ENCODE data around the gene ZHX3.

The ZHX3 gene

DNA sequence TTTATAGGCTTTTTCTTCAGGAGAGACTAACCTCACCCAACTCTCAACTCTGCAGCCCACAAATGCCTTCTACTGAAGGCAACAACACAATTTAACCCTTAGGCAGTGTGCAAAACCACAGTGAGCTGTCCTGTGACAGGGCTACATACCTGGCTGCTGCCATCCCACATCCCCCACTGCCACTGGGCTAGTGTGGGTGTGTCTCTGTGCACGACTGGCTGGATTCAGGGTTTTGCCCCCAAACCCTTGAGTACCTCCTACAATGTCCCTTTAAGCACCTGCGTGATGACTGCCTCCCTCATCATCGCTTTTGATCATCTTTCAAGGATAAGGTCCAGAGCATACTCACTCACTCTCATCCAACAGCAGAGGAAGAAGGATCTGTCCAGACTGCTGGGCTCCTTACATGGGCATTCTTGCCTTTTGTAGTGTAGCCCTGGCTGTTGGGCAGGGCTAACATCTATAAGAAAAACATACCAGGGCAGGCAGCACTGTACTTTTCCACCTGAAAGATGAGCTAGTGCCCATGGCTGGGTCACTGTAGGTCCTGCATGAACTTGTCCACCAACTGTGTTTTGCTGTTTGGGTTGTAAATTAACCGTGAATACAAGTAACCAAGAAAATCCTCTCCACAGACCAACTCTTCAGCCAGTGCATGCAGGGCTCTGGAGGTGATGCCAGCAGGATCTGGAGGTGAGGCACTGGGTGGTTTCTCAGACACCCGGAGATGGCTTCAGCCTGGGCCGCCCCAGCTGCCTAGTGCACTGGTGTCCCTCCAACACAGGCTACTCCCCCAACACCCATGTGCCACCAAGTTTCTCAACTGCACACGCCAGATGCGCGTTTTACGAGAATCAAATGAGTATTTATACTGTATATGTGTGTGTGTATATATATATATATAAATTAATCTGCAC lies 135.0 kb downstream of the ZHX3 start:
- DNase-seq, result no peak

GRCh38 chr20:41181567-41181966 lies 136.0 kb downstream of the ZHX3 start:
- DNase-seq, result no peak

DNA sequence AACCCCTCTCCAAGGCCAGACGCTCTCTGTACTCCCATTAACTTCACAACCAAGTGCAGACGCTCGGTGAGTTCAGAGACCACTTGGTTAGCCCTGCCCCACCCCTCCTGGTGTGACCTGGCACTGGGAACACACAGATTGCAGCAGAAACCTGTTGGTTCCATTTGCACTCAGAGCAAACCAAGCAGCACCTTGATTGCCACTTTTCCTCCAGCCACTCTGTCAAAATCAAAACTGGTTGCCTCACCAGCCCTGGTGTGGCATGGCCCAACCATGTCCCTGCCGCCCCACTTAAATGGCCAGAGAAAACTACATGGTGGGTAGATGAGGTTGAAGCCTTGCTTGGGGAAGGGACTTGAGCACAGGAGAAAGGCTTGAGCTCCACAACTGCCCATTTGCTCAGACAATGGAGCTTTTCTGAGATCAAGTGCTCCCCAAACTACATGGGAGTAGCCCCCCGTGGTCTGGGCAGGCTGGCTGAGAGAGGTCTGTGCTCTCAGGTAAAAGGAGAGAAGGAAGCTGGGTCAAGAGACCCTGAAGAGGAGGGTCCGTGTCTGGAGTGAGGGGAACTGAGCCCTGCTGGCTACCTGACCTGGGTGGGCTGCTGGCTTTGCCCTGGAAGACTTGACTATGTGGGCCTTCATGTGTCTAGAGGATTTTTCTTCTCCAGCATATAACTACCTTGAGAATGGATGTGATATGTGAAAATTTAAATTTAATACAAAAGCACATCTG lies 136.8 kb downstream of the ZHX3 start:
- no peak for DNase-seq

- DNase-seq, result no peak
These were observed 137.6 kb downstream of the ZHX3 start for GRCh38 chr20:41179961-41180360.

DNA sequence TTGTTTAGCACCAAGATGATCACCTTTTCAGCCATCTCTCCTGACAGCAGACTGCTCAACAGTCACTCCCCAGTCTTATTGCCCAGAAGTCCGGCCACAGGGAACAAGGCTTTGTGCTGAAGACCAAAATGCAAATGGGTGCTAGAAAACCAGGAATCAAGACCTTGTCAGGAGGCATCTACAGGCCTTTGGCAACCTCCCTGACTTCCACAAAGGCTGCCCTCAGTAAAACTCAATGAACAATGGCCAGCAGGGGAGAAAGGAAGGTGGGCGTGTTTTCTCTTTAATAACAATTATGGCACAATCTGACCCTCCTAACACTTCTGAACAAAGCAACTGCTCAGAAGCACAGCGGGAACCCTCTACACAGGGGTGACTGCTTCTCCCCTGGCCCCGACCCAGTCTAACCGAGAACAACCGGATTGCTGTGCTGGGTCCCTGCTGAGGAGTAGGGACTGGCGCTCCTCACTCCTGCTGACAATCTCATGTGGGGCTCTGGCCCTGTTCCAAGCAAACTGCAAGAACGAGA lies 138.6 kb downstream of the ZHX3 start:
- DNase-seq, result no peak

DNA sequence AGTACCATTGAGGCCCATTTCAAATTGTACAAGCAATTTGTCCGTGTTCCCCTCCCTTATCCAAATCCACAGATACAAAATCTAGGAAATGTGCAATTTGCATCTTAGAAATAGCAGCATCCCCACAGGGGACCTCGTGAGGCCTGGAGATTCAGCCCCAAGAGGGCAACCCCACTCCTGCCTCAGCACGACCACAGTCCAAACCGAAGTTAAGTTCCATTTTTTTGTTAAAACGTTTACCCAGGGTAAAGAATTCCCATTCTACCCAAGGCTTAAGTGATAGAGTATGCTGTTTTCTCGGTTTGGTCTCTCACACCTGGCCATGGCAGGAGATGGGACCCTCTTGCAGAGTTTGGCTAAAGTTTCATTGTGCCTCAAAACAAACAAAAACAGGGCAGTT lies 139.0 kb downstream of the ZHX3 start:
- no peak for DNase-seq

DNA sequence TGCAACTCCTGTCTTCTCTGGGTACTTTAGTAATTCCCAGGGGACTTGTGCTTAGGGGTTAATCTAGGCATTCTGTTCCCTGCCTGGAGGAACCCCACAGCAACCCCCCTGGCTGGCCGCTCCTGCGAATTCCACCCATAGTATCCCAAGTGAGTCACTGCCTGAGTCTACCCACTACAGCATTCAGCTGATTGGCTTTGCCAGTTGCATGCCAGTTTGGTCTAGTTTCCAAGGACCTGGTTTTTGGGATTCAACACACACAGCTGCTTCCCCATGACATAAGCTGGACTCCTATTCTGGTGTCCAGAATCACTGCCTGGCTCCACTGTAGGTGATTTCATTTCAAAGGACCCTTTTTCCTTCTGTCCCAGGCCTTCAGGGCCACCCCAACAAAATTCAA lies 139.9 kb downstream of the ZHX3 start:
- DNase-seq, result no peak

- DNase-seq, result no peak
These were observed 140.6 kb downstream of the ZHX3 start for GRCh38 chr20:41176711-41177552.

DNA sequence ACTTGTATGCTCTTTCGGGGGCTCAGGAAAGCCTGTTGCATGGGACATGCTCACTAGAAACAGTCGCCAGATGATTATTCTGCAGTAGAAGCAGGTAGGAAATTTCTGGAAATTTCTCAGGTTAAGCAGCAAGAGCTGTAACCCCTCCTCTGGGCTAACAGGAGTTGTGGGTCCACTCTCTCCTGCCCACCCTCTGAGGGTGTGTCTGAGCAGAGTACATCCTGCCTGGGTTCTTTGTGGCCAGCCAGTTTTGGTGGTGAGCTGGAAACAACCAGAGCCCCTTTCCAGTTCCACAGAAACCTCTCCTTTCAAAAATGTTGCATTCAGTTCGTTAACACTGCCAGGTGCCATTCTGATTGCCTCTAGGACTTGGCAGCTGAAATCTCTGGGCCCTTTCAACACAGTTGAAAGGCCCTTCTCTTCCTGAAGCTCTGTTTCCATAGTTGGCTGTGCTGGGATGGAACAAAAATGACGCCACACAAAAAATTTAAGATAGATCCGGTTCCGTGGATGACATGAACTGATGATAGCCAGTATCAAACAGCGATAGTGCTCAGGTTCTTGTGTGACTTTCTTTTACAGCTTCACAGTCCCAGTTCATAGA lies 141.7 kb downstream of the ZHX3 start:
- no peak for DNase-seq

DNA sequence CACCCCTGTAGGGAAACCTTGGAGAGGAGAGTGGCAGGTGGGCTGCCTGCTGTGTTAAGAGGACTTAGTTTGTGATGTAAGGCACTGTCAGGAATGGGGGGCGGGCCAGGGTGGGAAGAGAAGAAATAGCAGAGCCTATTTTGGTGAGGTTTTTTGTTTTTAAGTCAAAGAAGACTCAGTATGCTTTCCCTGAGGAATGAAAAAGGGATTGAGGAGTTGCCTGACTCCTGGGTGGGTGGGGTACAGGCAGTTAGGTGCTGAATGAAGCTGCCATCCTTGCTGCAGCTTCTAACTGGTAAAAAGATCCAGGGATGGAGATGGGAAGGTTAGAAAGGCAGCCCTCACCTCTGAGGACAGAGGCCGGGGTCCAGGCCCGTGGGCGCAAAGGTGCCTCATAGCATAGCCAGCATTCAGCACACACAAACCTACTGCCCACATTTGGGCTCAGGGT lies 142.3 kb downstream of the ZHX3 start:
- DNase-seq, result no peak

GRCh38 chr20:41174782-41175181 lies 142.7 kb downstream of the ZHX3 start:
- DNase-seq, result no peak

DNA sequence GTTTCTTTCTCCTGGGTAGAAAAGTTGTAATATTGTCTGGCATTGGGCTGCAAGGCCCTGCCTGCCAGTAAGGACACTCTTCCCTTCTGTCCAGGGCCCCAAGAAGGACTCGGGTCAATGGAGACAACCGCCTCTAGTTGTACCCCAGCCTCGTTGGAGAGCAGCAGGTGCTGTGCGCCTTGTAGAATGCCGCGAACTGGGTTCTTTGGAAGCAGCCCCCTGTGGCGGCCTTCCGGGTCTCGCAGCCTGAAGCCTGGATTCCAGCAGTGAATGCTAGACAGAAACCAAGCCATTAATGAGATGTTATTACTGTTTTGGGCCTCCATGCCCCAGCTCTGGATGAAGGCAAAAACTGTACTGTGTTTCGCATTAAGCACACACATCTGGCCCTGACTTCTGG lies 143.2 kb downstream of the ZHX3 start:
- no peak for DNase-seq

DNA sequence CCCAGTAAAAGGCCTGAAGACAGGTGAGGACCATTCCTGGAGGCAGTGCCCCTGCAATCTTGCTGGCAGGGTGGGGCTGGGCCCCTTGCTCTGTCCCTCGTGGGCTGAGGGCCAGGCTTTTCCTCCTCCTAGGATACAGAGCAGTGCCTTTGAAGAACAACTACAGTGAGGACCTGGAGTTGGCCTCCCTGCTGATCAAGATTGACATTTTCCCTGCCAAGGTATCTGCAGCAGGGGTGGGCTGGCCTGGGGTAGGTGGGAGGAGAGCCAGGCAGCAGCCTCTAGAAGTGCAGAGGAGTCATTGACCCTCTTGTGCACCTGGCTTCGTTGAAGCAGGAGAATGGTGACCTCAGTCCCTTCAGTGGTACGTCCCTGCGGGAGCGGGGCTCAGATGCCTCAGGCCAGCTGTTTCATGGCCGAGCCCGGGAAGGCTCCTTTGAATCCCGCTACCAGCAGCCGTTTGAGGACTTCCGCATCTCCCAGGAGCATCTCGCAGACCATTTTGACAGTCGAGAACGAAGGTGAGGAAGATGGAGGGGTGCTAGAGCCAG lies 143.7 kb downstream of the ZHX3 start:
- no peak for DNase-seq

GRCh38 chr20:41173161-41173721 lies 144.3 kb downstream of the ZHX3 start:
- DNase-seq, result peak in 5 of 6 experiments; percentile 47 to 65 (median 54)

DNA sequence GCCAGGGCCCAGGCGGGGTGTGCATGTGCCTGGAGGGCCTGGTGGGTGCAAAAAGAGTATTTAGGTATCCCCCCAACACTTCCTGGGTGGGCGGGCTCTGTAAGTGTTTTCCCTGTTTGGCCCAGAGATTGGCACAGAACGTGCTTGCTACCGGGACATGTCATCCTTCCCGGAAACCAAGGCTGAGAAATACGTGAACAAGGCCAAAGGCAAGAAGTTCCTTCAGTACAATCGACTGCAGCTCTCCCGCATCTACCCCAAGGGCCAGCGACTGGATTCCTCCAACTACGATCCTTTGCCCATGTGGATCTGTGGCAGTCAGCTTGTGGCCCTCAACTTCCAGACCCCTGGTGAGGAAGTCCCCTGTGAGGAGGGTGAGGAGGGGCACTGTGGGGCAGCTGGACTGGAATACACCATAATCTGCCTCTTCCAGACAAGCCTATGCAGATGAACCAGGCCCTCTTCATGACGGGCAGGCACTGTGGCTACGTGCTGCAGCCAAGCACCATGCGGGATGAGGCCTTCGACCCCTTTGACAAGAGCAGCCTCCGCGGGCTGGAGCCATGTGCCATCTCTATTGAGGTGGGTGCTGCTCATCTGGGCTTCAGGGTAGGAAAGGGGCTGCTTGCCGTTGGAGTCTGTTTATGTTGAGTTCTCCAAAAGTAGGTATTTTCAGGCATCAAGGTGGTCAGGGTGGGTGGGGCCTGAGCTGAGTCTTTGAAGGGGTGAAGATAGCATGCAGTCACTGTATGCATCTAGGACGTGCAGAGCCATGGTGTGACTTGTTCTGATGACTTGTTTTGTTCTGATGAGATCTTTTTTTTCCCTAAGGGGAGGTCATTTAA lies 145.0 kb downstream of the ZHX3 start:
- no peak for DNase-seq

DNA sequence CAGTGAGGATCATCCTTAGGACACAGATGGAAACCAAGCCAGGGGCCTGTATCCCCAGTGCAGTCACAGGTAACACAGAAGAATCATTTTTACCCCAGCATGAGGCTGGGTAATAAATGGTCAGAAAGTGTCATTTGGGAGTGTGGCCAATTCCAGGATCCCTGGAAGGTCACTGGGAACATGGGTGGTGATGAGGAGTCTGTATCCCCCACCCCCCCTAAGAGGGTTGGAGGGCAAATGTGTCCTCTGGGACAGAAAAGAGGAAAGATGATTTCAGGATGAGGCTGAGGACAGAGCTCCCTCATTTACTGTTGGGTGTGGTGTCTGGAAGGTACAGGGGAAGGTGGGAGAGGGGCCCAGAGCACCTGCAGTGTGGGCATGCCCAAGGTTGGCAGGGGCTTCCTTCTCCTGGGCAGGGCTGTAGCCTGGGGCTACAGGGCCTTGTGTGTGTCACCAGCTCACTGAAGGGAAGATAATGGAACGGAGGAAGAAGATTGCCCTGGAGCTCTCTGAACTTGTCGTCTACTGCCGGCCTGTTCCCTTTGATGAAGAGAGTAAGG lies 145.7 kb downstream of the ZHX3 start:
- no peak for DNase-seq

GRCh38 chr20:41170386-41171105 lies 147.0 kb downstream of the ZHX3 start:
- DNase-seq, result no peak

- DNase-seq, result no peak
These were observed 147.7 kb downstream of the ZHX3 start for GRCh38 chr20:41169791-41170351.

DNA sequence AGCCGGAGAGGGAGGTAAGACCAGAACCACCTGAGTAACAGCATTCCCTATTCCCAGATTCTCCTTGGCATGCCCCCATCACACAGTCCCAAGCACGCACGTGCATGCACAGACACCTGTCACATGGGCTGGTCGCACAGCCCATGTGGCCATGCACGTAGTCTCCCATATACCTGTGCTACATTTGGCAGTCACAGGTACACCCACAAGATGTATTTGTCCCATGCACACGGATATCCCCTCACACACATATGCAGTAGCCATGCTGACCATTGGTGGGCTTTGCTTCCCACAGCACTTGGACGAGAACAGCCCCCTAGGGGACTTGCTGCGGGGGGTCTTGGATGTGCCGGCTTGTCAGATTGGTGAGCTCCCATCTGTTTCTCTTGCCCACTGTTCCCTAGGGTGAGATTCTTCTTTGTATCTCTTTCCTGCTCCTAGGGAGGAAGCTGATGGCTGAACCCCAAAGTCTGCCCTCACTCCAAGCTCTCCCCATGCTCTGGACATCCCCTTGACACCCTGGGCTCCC lies 148.3 kb downstream of the ZHX3 start:
- no peak for DNase-seq
